ENCODE measurements around the gene ATP1A2. TPM values are rescaled to one million over a fixed set of nuclear protein-coding genes. Genes with fewer than 3 reads are reported as not detected.

The ATP1A2 gene
- total and polyA plus RNA-seq, 2 donors (not counting 3 experiments of a cell fraction or from before 2014, with no cell fraction given): not detected

DNA sequence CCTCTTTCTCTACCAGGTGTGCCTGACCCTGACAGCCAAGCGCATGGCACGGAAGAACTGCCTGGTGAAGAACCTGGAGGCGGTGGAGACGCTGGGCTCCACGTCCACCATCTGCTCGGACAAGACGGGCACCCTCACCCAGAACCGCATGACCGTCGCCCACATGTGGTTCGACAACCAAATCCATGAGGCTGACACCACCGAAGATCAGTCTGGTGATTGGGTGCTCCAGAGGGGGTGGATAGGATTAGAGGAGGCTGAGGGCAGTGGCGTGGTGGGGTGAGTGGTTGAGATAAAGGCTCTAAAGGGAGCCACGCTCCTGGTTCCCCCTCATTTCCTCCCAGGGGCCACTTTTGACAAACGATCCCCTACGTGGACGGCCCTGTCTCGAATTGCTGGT is 13.1 kb downstream of the ATP1A2 start:
- FAIRE-seq (no peak), DNase-seq (ENCODE audit: low read depth, low spot score) (no peak)
- BruUV-seq (replicated peaks): no TSS peak
- ChIA-PET POLR2A (no interaction called here), CTCF (interaction anchor here (1.1 to 1.2 kb wide), 2 partner anchors 11 to 14 kb away, joined by 3 read pairs; no protein-coding TSS in a partner anchor)
- Histone ChIP-seq H4K20me1 (replicated peaks; ENCODE audit: control insufficient read depth, extremely low read depth, insufficient read depth, low read length) (no peaks in the 10 kb centered on the region), H3K36me3 (ENCODE audit: control insufficient read depth in 2 of 2, extremely low read depth in 1 of 2, insufficient read depth in 2 of 2, low read length in 2 of 2) (no peaks in the 10 kb centered on the region), H3K4me2 (ENCODE audit: insufficient read depth, low read length) (no peak overlapping the region), H3K9me3 (replicated peaks; ENCODE audit: control insufficient read depth, insufficient read depth, low read length) (no peaks in the 10 kb centered on the region), H3K27ac (ENCODE audit: insufficient read depth, low read depth, low read length) (no peak overlapping the region), H3K79me2 (ENCODE audit: control insufficient read depth, insufficient read depth, low read length) (no peaks in the 10 kb centered on the region), H3K27me3 (ENCODE audit: control insufficient read depth in 2 of 2, insufficient read depth in 2 of 2, low read length in 2 of 2) (no peaks in the 10 kb centered on the region), H2AFZ (ENCODE audit: low read depth, low read length) (no peak overlapping the region), H3K9me1 (replicated peaks; ENCODE audit: control insufficient read depth, extremely low read depth, insufficient read depth, low read length) (no peaks in the 10 kb centered on the region), H3K4me1 (ENCODE audit: control insufficient read depth, extremely low read depth, insufficient read depth, low read length) (no peaks in the 10 kb centered on the region), H3K9ac (replicated peaks; ENCODE audit: extremely low read depth, insufficient read depth, low read length) (no peak overlapping the region), H3K4me3 (replicated peaks in 1 of 3; ENCODE audit: insufficient read depth in 1 of 3, low read depth in 1 of 3, low read length in 3 of 3) (no peak overlapping the region)
- TF ChIP-seq GATA2 (IDR thresholded peaks at IDR 0.05; ENCODE audit: insufficient read depth, insufficient read length, low read depth, low read length) (no peak), MYC (IDR thresholded peaks at IDR 0.05; ENCODE audit: low read depth, low read length) (no peak), EZH2 (IDR thresholded peaks at IDR 0.05; ENCODE audit: borderline replicate concordance, low read depth, low read length, severe bottlenecking) (no peak), POLR2AphosphoS5 (IDR thresholded peaks at IDR 0.05; ENCODE audit: insufficient read depth, low read depth, low read length) (no peak), FOS (IDR thresholded peaks at IDR 0.05; ENCODE audit: borderline replicate concordance, insufficient read depth, low read length) (no peak), POLR2A (IDR thresholded peaks at IDR 0.05; ENCODE audit: low read depth, low read length) (no peak), JUN (IDR thresholded peaks at IDR 0.05; ENCODE audit: borderline replicate concordance, insufficient read depth, insufficient read length, low read depth) (no peak)
- TF ChIP-seq, protein P1, sequence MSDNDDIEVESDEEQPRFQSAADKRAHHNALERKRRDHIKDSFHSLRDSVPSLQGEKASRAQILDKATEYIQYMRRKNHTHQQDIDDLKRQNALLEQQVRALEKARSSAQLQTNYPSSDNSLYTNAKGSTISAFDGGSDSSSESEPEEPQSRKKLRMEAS (IDR thresholded peaks at IDR 0.05; ENCODE audit: insufficient read depth, insufficient read length): no peak
- TF ChIP-seq, protein P2, sequence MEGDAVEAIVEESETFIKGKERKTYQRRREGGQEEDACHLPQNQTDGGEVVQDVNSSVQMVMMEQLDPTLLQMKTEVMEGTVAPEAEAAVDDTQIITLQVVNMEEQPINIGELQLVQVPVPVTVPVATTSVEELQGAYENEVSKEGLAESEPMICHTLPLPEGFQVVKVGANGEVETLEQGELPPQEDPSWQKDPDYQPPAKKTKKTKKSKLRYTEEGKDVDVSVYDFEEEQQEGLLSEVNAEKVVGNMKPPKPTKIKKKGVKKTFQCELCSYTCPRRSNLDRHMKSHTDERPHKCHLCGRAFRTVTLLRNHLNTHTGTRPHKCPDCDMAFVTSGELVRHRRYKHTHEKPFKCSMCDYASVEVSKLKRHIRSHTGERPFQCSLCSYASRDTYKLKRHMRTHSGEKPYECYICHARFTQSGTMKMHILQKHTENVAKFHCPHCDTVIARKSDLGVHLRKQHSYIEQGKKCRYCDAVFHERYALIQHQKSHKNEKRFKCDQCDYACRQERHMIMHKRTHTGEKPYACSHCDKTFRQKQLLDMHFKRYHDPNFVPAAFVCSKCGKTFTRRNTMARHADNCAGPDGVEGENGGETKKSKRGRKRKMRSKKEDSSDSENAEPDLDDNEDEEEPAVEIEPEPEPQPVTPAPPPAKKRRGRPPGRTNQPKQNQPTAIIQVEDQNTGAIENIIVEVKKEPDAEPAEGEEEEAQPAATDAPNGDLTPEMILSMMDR (IDR thresholded peaks at IDR 0.05; ENCODE audit: extremely low read depth in 1 of 2, insufficient read depth in 1 of 2, low read depth in 1 of 2, low read length in 2 of 2): no peak
- intact Hi-C loops (cut with micrococcal nuclease) (no loop called here), dilution Hi-C loops (cut with MboI; ENCODE audit: extremely low pct_ligation_motif_present, low sequenced_read_pairs) (no loop called here)

Measured in endothelial cell of umbilical vein (primary cell).